RWPE1 (cell line): ENCODE data around the gene MYO5A.

Experiments used
- CTCF ChIA-PET: fragments of 350-600 bp; sonication (Branson Sonifier 250); formaldehyde crosslinking; extraction: SDS; loops from one replicate; lab custom pipeline; 2021; lab: Yijun Ruan, JAX
- POLR2A ChIA-PET: fragments of 400-600 bp; formaldehyde crosslinking; extraction: SDS; loops from one replicate; lab custom pipeline; 2020; ENCODE audit warnings: antibody characterized with exemption; ENCODE audit not compliant: low non-redundant PET; lab: Yijun Ruan, JAX
- DNase-seq: peaks from one replicate; pipeline ENCODE4 v3.0.0; 2012; ENCODE audit warnings: low spot score
- H3K27ac ChIP-seq: fragments of 450-650 bp; 2 replicates; pipeline ENCODE4 v1.5.1; 2017
- TF ChIP-seq, protein P1 (sequence below): fragments of 450-650 bp; conservative IDR thresholded peaks from 2 replicates; pipeline ENCODE4 v1.5.1; 2017; ENCODE audit warnings: low read depth, mild to moderate bottlenecking

The MYO5A gene

DNA sequence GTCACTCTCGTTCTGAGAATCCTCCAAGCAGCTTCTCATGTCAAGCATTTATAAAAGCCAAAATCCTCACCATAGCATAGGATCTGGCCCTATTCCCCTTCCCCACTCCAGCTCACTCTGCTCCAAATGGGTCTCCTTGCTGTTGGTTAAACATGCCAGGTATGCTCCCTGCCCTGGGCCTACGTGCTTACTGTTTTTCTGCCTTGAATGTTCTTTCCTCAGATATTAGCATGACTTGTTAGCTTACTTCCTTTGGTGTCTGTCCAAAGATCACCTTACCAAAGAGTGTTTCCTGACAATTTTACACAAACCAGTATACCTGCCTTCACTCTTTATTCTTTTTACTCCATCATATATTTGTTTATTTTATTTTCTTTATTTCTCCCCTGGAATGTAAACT lies 200.0 kb downstream of the MYO5A start:
- no peak overlapping the region for H3K27ac ChIP-seq
- TF ChIP-seq, protein P1, sequence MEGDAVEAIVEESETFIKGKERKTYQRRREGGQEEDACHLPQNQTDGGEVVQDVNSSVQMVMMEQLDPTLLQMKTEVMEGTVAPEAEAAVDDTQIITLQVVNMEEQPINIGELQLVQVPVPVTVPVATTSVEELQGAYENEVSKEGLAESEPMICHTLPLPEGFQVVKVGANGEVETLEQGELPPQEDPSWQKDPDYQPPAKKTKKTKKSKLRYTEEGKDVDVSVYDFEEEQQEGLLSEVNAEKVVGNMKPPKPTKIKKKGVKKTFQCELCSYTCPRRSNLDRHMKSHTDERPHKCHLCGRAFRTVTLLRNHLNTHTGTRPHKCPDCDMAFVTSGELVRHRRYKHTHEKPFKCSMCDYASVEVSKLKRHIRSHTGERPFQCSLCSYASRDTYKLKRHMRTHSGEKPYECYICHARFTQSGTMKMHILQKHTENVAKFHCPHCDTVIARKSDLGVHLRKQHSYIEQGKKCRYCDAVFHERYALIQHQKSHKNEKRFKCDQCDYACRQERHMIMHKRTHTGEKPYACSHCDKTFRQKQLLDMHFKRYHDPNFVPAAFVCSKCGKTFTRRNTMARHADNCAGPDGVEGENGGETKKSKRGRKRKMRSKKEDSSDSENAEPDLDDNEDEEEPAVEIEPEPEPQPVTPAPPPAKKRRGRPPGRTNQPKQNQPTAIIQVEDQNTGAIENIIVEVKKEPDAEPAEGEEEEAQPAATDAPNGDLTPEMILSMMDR: no peak
- CTCF ChIA-PET: no interaction called here
- POLR2A ChIA-PET: no interaction called here
- DNase-seq: no peak

DNA sequence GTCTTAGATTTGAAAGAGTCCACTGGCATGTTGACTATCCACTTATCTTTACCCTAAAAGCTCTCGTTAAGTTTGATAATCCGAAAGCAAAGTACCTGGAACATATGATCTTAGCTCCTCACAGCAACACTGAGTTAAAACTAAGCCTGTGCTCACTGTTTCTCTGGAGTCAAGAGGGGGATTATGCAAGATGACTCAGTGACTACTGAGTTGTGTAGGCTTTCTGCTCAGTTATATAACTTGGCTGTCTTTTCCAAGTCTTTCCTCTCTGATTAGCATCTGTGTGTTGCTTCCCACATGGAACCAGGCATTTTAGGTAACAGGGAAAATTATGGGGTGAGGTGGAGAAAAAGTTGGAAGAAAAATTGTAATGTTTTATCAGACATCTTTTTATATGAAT lies 201.9 kb downstream of the MYO5A start:
- no peak for DNase-seq
- POLR2A ChIA-PET: no interaction called here
- CTCF ChIA-PET: no interaction called here
- TF ChIP-seq, protein P1: no peak
- H3K27ac ChIP-seq: no peak overlapping the region

DNA sequence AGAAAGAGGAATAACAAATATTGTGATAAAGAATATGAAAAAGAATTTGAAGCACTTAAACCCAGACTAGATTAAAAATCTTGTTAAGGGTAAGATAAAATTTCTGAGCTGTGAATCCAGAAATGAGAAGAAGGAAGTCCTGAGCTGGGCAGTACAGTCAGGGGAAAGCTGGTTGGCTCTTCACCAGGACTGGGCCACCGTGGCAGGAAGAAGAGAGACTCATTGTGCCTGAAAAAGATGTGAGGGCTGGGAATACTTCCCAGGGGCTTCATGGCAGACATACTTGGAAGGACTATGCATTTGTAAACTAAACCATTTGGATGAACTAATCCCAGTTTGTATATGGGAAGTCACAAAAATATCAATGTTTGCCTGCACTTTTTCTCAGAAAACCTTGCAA lies 204.6 kb downstream of the MYO5A start:
- no peak for DNase-seq

DNA sequence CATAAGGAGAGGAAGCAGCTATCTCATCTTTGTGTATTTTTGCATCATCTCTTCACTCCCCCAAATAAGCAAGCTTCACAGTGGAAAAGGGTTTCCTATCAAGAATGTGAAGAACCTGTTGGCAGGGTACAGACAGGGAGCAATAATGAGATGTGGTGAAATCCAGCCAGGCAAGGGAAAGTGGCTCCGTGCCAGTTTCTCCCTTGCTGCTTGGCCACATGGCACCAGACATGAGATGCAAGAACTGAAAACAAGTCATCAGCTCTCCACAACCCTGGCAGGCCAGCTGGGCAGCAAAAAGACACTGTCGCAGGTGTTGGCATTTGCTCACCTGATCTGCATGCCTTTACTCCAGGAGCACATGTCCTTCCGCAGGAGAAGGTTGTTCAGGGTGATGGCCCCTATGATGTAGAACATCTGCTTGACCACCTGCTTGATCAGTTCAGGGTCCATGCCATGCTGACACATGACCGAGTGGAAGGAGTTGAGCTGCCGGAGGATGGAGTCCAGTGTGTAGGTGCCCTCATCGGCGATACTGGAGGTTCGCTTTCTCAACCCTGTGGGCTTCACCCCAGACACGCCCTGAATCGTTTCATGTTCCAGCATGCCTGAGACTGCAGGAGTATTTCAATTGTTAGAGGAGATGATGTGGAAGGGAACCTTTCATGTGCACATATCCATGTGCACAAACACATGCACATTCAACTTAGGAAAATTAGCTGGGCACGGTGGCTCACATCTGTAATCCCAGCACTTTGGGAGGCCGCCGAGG lies 209.8 kb downstream of the MYO5A start:
- no peak overlapping the region for H3K27ac ChIP-seq
- ChIA-PET POLR2A (interaction anchor here (0.6 kb wide), 1 partner anchor 28 kb away, joined by 3 read pairs; no protein-coding TSS in a partner anchor), CTCF (interaction anchor here (0.5 to 1.3 kb wide), 4 partner anchors 12 to 146 kb away, joined by 3 to 5 read pairs (median 4); no protein-coding TSS in a partner anchor)
- TF ChIP-seq, protein P1: no peak
- DNase-seq: no peak

More for the DNA sequence above, 204.6 kb downstream of the MYO5A start:
- no peak overlapping the region for H3K27ac ChIP-seq
- TF ChIP-seq, protein P1: no peak
- ChIA-PET CTCF (interaction anchor here (0.6 kb wide), 1 partner anchor 80 kb away, joined by 3 read pairs; no protein-coding TSS in a partner anchor), POLR2A (no interaction called here)

DNA sequence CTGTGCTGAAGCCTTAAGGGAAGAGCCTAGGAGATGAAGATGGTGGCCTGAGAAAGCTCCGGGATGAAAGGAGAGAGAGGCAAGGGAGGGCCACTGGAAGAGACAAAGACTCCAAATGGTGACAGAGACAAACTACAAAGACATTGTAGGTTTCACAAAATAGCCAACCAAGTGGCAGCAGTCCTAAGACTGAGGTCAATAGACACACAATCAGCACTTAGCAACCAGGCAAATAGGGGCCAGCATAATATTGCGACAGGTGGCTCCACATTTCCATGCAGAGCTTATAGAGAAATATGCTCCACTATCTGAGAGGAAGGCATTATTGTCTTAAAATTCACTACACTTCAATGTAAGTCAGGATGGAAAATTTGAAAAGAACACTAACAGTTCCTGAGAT lies 211.0 kb downstream of the MYO5A start:
- TF ChIP-seq, protein P1: no peak
- POLR2A ChIA-PET: no interaction called here
- no peak for DNase-seq
- CTCF ChIA-PET: no interaction called here
- H3K27ac ChIP-seq: no peak overlapping the region

DNA sequence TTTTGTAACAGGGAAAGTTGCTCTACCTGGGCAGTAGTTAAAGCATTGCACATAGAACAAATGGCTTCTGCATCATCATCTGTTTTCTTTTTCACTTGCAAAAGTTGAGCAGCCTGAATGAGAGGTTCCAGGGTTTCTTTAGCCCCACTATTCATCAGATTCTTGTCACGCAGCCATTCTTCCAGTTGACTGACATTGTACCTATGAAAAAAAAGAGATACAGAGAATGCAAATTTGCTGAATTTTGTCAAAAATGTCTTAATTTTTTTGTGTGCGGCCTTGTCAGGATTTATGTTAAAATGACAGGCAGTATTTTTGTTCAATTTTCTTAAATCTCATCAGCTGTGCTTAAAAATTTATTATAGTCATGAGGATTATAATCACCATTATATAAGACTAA lies 211.7 kb downstream of the MYO5A start:
- TF ChIP-seq, protein P1: no peak
- H3K27ac ChIP-seq: no peak overlapping the region
- CTCF ChIA-PET: interaction anchor here (0.6 kb wide), 1 partner anchor 14 kb away, joined by 3 read pairs; no protein-coding TSS in a partner anchor
- no peak for DNase-seq
- POLR2A ChIA-PET: no interaction called here
